NCI-H1048 (cell line): Measurements from ENCODE around the gene RPL38.
"Not testable (repeated sequence)": the region's sequence is repeated elsewhere in the genome, so short reads cannot be mapped to it uniquely, and the experiment has no call there.

Source experiments
- DNase-seq: peaks from one replicate; lab custom pipeline; 2025; lab: John Stamatoyannopoulos, UW

Gene RPL38

GRCh38 chr17:74185571-74186185 lies 17.8 kb upstream of the RPL38 start:
- DNase-seq: no peak

- DNase-seq: no peak
Observed at GRCh38 chr17:74186498-74186897, 17.0 kb upstream of the RPL38 start.

- no peak for DNase-seq
Observed at GRCh38 chr17:74187761-74188160, 15.7 kb upstream of the RPL38 start.

- DNase-seq: not testable (repeated sequence)
Observed at GRCh38 chr17:74188687-74189086, 14.8 kb upstream of the RPL38 start.

- DNase-seq: no peak
Observed at GRCh38 chr17:74190154-74190553, 13.3 kb upstream of the RPL38 start.

- DNase-seq: no peak
Observed at GRCh38 chr17:74190807-74191406, 12.6 kb upstream of the RPL38 start.

GRCh38 chr17:74192950-74193781 lies 10.3 kb upstream of the RPL38 start:
- no peak for DNase-seq

- no peak for DNase-seq
Observed at GRCh38 chr17:74194682-74195081, 8.8 kb upstream of the RPL38 start.

GRCh38 chr17:74196541-74197317 lies 6.7 kb upstream of the RPL38 start:
- DNase-seq: no peak

GRCh38 chr17:74197801-74198200 lies 5.7 kb upstream of the RPL38 start:
- DNase-seq: no peak

- no peak for DNase-seq
Observed at GRCh38 chr17:74198694-74199093, 4.8 kb upstream of the RPL38 start.

- no peak for DNase-seq
Observed at GRCh38 chr17:74199306-74200092, 4.0 kb upstream of the RPL38 start.

GRCh38 chr17:74200112-74200511 lies 3.4 kb upstream of the RPL38 start:
- DNase-seq: no peak

GRCh38 chr17:74201250-74201649 lies 2.2 kb upstream of the RPL38 start:
- no peak for DNase-seq

- DNase-seq: no peak
Observed at GRCh38 chr17:74201948-74202347, 1.5 kb upstream of the RPL38 start.

- DNase-seq: no peak
Observed at GRCh38 chr17:74202938-74203337, 540 bp upstream of the RPL38 start.

GRCh38 chr17:74204474-74204873 lies 996 bp downstream of the RPL38 start:
- no peak for DNase-seq

- no peak for DNase-seq
Observed at GRCh38 chr17:74205274-74205673, 1.8 kb downstream of the RPL38 start.

GRCh38 chr17:74206332-74206818 lies 2.9 kb downstream of the RPL38 start:
- no peak for DNase-seq

- no peak for DNase-seq
Observed at GRCh38 chr17:74210191-74211140, 7.0 kb downstream of the RPL38 start.
